Calu3 (cell line): ENCODE data around the gene CTNND2. TPM values are rescaled to one million over a fixed set of nuclear protein-coding genes. Genes with fewer than 3 reads are reported as not detected.

Experiments used
- BruUV-seq: library from RNA; stranded (reverse); fragments of 400-500 nt; replicated peaks from 2 replicates; lab custom pipeline; 2021; lab: Mats Ljungman, UMichigan
- CTCF ChIA-PET: fragments of 300-600 bp; sonication (Branson Sonifier 250); formaldehyde crosslinking; loops from one replicate; lab custom pipeline; 2022; ENCODE audit warnings: antibody characterized with exemption; lab: Charles Lee
- DNase-seq: peaks from one replicate; pipeline ENCODE4 v3.0.0; 2022
- H3K27ac Mint-ChIP-seq: one replicate; pipeline ENCODE4 v1.8.0; 2022; ENCODE audit warnings: mixed read lengths; ENCODE audit not compliant: unreplicated experiment
- H3K27me3 Mint-ChIP-seq: one replicate; pipeline ENCODE4 v1.8.0; 2022; ENCODE audit warnings: mixed read lengths; ENCODE audit not compliant: unreplicated experiment
- H3K36me3 Mint-ChIP-seq: one replicate; pipeline ENCODE4 v1.8.0; 2022; ENCODE audit warnings: mild to moderate bottlenecking, moderate library complexity, mixed read lengths; ENCODE audit not compliant: insufficient read depth, unreplicated experiment
- H3K4me1 Mint-ChIP-seq: one replicate; pipeline ENCODE4 v1.8.0; 2022; ENCODE audit warnings: mild to moderate bottlenecking, low read depth, mixed read lengths; ENCODE audit not compliant: unreplicated experiment
- H3K4me3 Mint-ChIP-seq: one replicate; pipeline ENCODE4 v1.8.0; 2022; ENCODE audit warnings: mild to moderate bottlenecking, low read depth, moderate library complexity, mixed read lengths; ENCODE audit not compliant: unreplicated experiment
- H3K9me3 Mint-ChIP-seq: one replicate; pipeline ENCODE4 v1.8.0; 2022; ENCODE audit warnings: low read depth, mixed read lengths; ENCODE audit not compliant: unreplicated experiment
- intact Hi-C: fragments of 100-400 bp; cut with micrococcal nuclease; formaldehyde crosslinking; loops from one replicate; pipeline ENCODE4 v1.10.0; 2022; ENCODE audit not compliant: unreplicated experiment
- total RNA-seq: library from RNA; stranded (reverse); gene quantifications from 2 replicates; pipeline ENCODE4 v1.2.3, GENCODE V29; 2022
- TF ChIP-seq, protein P1 (sequence below): fragments of 200-600 bp; IDR thresholded peaks from one replicate; pipeline ENCODE4 v1.8.0; 2022; ENCODE audit warnings: antibody characterized with exemption; ENCODE audit not compliant: unreplicated experiment

Gene CTNND2
- total RNA-seq, 1 experiment from 2014 or later: 19.6 TPM

DNA sequence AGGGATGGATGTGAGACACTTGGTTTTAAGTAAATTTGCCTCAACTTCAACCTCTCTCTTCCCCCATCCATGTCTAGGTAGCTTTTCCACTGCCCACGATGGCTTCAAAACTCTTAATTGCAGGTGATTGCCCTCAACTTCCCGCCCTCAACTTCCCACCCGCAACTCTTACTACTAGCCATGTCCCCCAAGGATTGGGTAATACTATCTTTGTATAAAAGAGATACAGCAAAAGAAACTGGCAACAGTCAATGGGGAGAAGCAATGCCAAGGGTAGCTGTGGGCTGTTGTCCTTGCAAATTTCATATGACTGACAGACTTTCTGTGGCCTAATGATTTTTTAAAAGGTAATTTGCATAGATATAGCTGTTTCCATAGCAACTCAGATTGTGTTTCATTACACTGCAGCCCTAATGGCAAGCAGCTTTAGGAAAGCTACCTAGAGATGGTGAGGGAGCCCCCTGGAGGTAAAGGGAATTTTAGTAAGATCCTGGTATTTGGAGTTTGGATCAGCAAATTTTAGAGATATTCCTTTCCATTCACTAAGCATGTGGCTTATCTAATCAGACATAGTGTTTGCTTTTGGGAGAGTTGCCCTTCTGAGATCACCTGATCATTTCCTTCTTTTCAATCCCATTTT, 721.7 kb downstream of the CTNND2 start:
- CTCF ChIA-PET: interaction anchor here (1.6 kb wide), 1 partner anchor 195 kb away, joined by 9 read pairs; no protein-coding TSS in a partner anchor
- H3K9me3 Mint-ChIP-seq: no peaks in the 10 kb centered on the region
- no peaks in the 10 kb centered on the region for H3K4me1 Mint-ChIP-seq
- intact Hi-C loops: loop anchor here (1.0 to 10.0 kb wide), 4 partner anchors 134 to 488 kb away; no protein-coding TSS in a partner anchor
- no peaks in the 10 kb centered on the region for H3K27me3 Mint-ChIP-seq
- no peak overlapping the region for H3K4me3 Mint-ChIP-seq
- no peak overlapping the region for H3K27ac Mint-ChIP-seq
- TF ChIP-seq, protein P1, sequence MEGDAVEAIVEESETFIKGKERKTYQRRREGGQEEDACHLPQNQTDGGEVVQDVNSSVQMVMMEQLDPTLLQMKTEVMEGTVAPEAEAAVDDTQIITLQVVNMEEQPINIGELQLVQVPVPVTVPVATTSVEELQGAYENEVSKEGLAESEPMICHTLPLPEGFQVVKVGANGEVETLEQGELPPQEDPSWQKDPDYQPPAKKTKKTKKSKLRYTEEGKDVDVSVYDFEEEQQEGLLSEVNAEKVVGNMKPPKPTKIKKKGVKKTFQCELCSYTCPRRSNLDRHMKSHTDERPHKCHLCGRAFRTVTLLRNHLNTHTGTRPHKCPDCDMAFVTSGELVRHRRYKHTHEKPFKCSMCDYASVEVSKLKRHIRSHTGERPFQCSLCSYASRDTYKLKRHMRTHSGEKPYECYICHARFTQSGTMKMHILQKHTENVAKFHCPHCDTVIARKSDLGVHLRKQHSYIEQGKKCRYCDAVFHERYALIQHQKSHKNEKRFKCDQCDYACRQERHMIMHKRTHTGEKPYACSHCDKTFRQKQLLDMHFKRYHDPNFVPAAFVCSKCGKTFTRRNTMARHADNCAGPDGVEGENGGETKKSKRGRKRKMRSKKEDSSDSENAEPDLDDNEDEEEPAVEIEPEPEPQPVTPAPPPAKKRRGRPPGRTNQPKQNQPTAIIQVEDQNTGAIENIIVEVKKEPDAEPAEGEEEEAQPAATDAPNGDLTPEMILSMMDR: peak; percentile 32
- H3K36me3 Mint-ChIP-seq: no peaks in the 10 kb centered on the region
- DNase-seq: peak; percentile 56
- BruUV-seq: no TSS peak

DNA sequence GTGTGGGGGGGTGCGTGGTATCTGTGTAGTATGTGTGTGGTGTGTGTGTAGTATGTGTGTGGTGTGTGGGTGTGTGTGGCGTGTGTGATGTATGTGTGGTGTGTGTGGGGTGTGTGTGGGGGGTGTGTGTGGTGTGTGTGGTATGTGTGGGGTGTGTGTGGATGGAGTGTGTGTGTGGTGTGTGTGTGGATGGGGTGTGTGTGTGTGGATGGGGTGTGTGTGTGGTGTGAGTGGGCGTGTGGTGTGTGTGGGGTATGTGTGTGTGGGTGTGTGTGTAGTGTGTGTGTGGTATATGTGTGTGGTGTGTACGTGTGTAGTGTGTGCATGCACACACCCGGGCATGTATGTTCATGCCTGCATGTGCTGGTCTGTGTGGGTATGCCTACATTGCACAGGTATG, 722.3 kb downstream of the CTNND2 start:
- intact Hi-C loops: loop anchor here (1.0 to 10.0 kb wide), 4 partner anchors 134 to 487 kb away; no protein-coding TSS in a partner anchor
- no peak overlapping the region for H3K27ac Mint-ChIP-seq
- CTCF ChIA-PET: interaction anchor here (1.6 kb wide), 1 partner anchor 194 kb away, joined by 9 read pairs; no protein-coding TSS in a partner anchor

DNA sequence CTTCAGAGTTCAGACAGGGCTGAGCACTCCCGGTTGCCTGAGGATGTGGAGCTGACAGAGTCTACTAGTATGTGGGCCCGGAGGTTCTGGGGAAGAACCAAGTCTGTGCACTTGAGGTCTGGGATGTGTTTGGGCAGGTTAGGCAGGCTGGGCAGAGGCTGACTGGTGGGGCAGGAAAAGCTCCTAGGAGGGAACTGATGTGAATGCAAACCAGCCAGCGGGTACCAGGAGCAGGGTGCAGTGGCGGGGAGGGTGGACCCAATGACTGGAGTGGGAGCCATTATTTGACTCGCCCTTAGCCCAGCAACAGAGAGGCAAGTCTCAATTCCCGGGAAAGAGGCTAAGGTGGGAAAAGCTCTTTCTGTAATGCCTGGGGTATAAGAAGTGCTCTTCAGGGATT, 723.4 kb downstream of the CTNND2 start:
- H3K36me3 Mint-ChIP-seq: no peaks in the 10 kb centered on the region
- no peak for DNase-seq
- intact Hi-C loops: loop anchor here (10.0 kb wide), 1 partner anchor 486 kb away; no protein-coding TSS in a partner anchor
- no peaks in the 10 kb centered on the region for H3K9me3 Mint-ChIP-seq
- TF ChIP-seq, protein P1: no peak
- H3K27me3 Mint-ChIP-seq: no peaks in the 10 kb centered on the region
- CTCF ChIA-PET: no interaction called here
- BruUV-seq: no TSS peak
- no peaks in the 10 kb centered on the region for H3K4me1 Mint-ChIP-seq
- H3K27ac Mint-ChIP-seq: no peak overlapping the region
- no peak overlapping the region for H3K4me3 Mint-ChIP-seq

More for the DNA sequence above, 722.3 kb downstream of the CTNND2 start:
- Mint-ChIP-seq H3K9me3 (no peaks in the 10 kb centered on the region), H3K4me1 (no peaks in the 10 kb centered on the region), H3K4me3 (no peak overlapping the region), H3K36me3 (no peaks in the 10 kb centered on the region), H3K27me3 (no peaks in the 10 kb centered on the region)
- DNase-seq: no peak
- BruUV-seq: no TSS peak
- TF ChIP-seq, protein P1: no peak

DNA sequence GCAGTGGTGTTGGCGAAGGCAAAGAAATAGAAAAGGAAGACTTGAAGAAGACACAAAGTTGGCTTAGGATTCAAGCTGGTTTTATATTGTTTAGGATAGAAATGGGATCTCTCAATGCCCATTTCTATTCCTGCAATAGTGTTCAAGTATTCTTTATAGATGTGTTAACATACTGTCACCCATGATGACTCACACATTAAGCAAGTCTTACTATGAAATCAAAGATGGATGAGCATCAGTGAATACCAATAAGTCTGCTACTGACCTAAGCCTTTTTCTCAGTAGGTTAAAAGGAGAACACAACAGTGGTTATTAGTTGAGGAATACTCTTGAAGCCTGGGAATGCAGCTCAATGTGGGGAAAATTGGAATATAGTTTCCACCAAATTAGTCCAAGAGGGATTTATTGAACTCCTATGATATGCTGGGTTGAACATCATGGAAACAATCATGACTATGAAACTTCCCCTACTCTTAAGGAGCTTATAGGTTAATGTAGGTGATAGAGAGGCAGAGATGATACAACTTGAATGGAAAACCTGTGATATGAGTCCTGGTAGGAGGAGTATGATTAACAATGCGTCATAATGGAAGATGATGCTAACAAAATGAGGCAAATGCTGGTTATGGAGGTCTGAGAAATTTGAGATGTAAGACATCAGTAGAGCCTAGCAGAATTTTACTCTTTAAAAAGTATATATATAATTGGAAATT, 726.1 kb downstream of the CTNND2 start:
- CTCF ChIA-PET: interaction anchor here (0.6 kb wide), 1 partner anchor 169 kb away, joined by 3 read pairs; no protein-coding TSS in a partner anchor
- no peak overlapping the region for H3K27ac Mint-ChIP-seq
- TF ChIP-seq, protein P1: no peak
- H3K36me3 Mint-ChIP-seq: no peaks in the 10 kb centered on the region
- intact Hi-C loops: no loop called here
- H3K4me3 Mint-ChIP-seq: no peak overlapping the region
- peaks cover 16% of the 10 kb centered on the region for H3K4me1 Mint-ChIP-seq
- H3K9me3 Mint-ChIP-seq: no peaks in the 10 kb centered on the region
- DNase-seq: no peak
- H3K27me3 Mint-ChIP-seq: no peaks in the 10 kb centered on the region
- BruUV-seq: no TSS peak
